Measurements from ENCODE around the gene CTXN3.

Gene CTXN3

DNA sequence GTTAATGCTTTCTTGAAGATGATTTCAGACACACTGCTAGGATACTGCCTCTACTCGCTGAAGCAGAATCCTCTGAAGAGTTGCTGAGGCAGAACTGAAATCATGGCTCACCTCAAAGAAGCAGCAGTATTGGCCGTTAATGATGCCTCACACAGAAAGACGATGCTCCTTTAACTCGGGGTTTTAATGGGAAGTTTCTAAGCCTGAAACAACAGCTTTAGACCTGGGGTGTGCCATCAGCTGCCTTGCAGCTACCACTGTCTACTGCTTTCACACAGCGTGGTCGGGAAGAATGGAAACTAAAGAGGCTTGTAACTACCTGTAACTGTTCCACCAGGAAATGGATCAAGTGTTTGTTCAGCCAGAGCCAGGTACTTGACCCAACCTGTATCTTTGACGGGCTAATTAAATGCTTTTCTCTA, at the start of gene CTXN3:
Gene CTXN3 (plus strand): TSS at position 65 of the 422 bp plus-strand sequence. CDS start 8,440 bp downstream, outside the sequence.
- H3K27ac ChIP-seq (ENCODE audit: low read depth in 2 of 2, low read length in 2 of 2), result no peak within 1 kb of the TSS
- H3K9me3 ChIP-seq (ENCODE audit: control insufficient read depth in 2 of 2, low read length in 2 of 2), result no peaks in the 10 kb centered on the region
- H3K4me1 ChIP-seq (ENCODE audit: control insufficient read depth in 2 of 2, insufficient read depth in 2 of 2, low read length in 2 of 2), result no peaks in the 10 kb centered on the region
- H3K36me3 ChIP-seq (ENCODE audit: control insufficient read depth in 2 of 2, insufficient read depth in 2 of 2, low read length in 2 of 2), result no peaks in the 10 kb centered on the region
- H3K27me3 ChIP-seq (ENCODE audit: control insufficient read depth in 2 of 2, insufficient read depth in 2 of 2, low read length in 2 of 2), result no peaks in the 10 kb centered on the region
- no peak within 1 kb of the TSS for H3K9ac ChIP-seq (ENCODE audit: low read depth in 1 of 2, low read length in 2 of 2)
- H3K4me3 ChIP-seq (ENCODE audit: low read length in 2 of 2), result no peak within 1 kb of the TSS

GRCh38 chr5:127599320-127599719, 49.6 kb upstream of the CTXN3 start:
- no peaks in the 10 kb centered on the region for H3K27me3 ChIP-seq (ENCODE audit: control insufficient read depth in 2 of 2, insufficient read depth in 2 of 2, low read length in 2 of 2)
- no peak overlapping the region for H3K4me3 ChIP-seq (ENCODE audit: low read length in 2 of 2)
- no peaks in the 10 kb centered on the region for H3K36me3 ChIP-seq (ENCODE audit: control insufficient read depth in 2 of 2, insufficient read depth in 2 of 2, low read length in 2 of 2)
- H3K4me1 ChIP-seq (ENCODE audit: control insufficient read depth in 2 of 2, insufficient read depth in 2 of 2, low read length in 2 of 2), result no peaks in the 10 kb centered on the region
- no peaks in the 10 kb centered on the region for H3K9me3 ChIP-seq (ENCODE audit: control insufficient read depth in 2 of 2, low read length in 2 of 2)
- H3K9ac ChIP-seq (ENCODE audit: low read depth in 1 of 2, low read length in 2 of 2), result no peak overlapping the region
- no peak overlapping the region for H3K27ac ChIP-seq (ENCODE audit: low read depth in 2 of 2, low read length in 2 of 2)

DNA sequence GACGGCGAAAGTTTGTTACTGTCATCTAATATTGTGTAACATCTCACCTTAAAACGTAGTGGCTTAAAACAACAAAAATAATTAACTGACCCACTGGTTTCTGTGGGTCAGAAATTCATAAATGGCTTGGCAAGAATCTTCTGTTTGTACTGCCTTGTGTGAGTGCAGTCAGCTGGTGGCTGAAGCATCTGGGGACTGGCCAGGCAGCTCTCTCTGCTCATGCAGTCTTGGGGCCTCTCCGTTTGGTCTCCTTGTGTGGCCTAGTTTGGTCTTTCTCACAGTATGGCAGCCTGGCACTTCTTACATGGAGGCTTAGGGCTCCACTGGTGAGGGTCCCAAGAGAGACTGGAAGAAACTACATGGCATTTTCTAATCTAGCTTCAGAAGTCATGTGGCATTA, 49.0 kb upstream of the CTXN3 start:
- Histone ChIP-seq H3K9ac (ENCODE audit: low read depth in 1 of 2, low read length in 2 of 2) (no peak overlapping the region), H3K27me3 (ENCODE audit: control insufficient read depth in 2 of 2, insufficient read depth in 2 of 2, low read length in 2 of 2) (no peaks in the 10 kb centered on the region), H3K9me3 (ENCODE audit: control insufficient read depth in 2 of 2, low read length in 2 of 2) (no peaks in the 10 kb centered on the region), H3K4me1 (ENCODE audit: control insufficient read depth in 2 of 2, insufficient read depth in 2 of 2, low read length in 2 of 2) (no peaks in the 10 kb centered on the region), H3K27ac (ENCODE audit: low read depth in 2 of 2, low read length in 2 of 2) (no peak overlapping the region), H3K4me3 (ENCODE audit: low read length in 2 of 2) (no peak overlapping the region), H3K36me3 (ENCODE audit: control insufficient read depth in 2 of 2, insufficient read depth in 2 of 2, low read length in 2 of 2) (no peaks in the 10 kb centered on the region)

DNA sequence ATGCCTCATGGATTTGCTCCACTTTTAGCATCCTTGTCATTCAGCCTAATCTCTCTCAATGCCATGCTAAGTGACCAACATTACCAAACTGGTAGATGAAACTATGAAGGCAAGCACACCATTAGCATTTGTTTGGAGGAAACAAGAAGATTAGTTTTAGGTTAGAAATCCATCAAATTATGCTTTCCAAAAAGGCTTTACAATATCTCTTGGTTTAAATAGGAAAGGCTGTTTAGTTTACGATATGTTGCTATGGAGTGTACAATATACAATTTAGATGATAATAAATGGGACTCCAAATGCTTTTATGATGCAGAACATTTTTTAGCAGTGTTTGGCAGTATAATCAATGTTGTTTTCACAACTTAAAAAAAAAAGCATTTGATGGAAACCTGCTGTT, 47.8 kb upstream of the CTXN3 start:
- H3K27ac ChIP-seq (ENCODE audit: low read depth in 2 of 2, low read length in 2 of 2), result no peak overlapping the region
- H3K4me1 ChIP-seq (ENCODE audit: control insufficient read depth in 2 of 2, insufficient read depth in 2 of 2, low read length in 2 of 2), result no peaks in the 10 kb centered on the region
- H3K36me3 ChIP-seq (ENCODE audit: control insufficient read depth in 2 of 2, insufficient read depth in 2 of 2, low read length in 2 of 2), result no peaks in the 10 kb centered on the region
- no peaks in the 10 kb centered on the region for H3K9me3 ChIP-seq (ENCODE audit: control insufficient read depth in 2 of 2, low read length in 2 of 2)
- no peaks in the 10 kb centered on the region for H3K27me3 ChIP-seq (ENCODE audit: control insufficient read depth in 2 of 2, insufficient read depth in 2 of 2, low read length in 2 of 2)
- no peak overlapping the region for H3K4me3 ChIP-seq (ENCODE audit: low read length in 2 of 2)
- H3K9ac ChIP-seq (ENCODE audit: low read depth in 1 of 2, low read length in 2 of 2), result no peak overlapping the region

DNA sequence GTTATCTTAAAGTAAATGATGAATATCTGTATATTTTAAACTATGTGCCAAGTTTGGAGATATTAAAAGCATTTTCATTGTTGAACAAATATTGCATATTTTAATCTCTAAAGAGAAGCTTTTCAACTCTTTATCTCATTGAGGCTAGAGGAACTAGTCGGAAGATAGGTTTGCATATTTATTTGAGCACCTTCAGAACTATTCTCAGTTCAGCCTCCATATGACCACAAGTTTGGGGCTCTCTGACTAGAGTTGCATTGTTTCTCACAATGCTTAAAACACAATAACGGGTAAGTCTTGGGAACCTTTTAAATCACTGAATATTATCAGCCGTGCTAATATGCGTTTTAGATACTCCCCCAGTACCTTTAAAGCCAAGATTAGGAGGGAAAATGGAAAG, 47.3 kb upstream of the CTXN3 start:
- Histone ChIP-seq H3K36me3 (ENCODE audit: control insufficient read depth in 2 of 2, insufficient read depth in 2 of 2, low read length in 2 of 2) (no peaks in the 10 kb centered on the region), H3K27me3 (ENCODE audit: control insufficient read depth in 2 of 2, insufficient read depth in 2 of 2, low read length in 2 of 2) (no peaks in the 10 kb centered on the region), H3K9me3 (ENCODE audit: control insufficient read depth in 2 of 2, low read length in 2 of 2) (no peaks in the 10 kb centered on the region), H3K4me3 (ENCODE audit: low read length in 2 of 2) (no peak overlapping the region), H3K4me1 (ENCODE audit: control insufficient read depth in 2 of 2, insufficient read depth in 2 of 2, low read length in 2 of 2) (no peaks in the 10 kb centered on the region), H3K9ac (ENCODE audit: low read depth in 1 of 2, low read length in 2 of 2) (no peak overlapping the region), H3K27ac (ENCODE audit: low read depth in 2 of 2, low read length in 2 of 2) (no peak overlapping the region)

- H3K27me3 ChIP-seq (ENCODE audit: control insufficient read depth in 2 of 2, insufficient read depth in 2 of 2, low read length in 2 of 2), result no peaks in the 10 kb centered on the region
- H3K36me3 ChIP-seq (ENCODE audit: control insufficient read depth in 2 of 2, insufficient read depth in 2 of 2, low read length in 2 of 2), result no peaks in the 10 kb centered on the region
- H3K27ac ChIP-seq (ENCODE audit: low read depth in 2 of 2, low read length in 2 of 2), result no peak overlapping the region
- H3K9ac ChIP-seq (ENCODE audit: low read depth in 1 of 2, low read length in 2 of 2), result no peak overlapping the region
- H3K4me1 ChIP-seq (ENCODE audit: control insufficient read depth in 2 of 2, insufficient read depth in 2 of 2, low read length in 2 of 2), result no peaks in the 10 kb centered on the region
- no peak overlapping the region for H3K4me3 ChIP-seq (ENCODE audit: low read length in 2 of 2)
- no peaks in the 10 kb centered on the region for H3K9me3 ChIP-seq (ENCODE audit: control insufficient read depth in 2 of 2, low read length in 2 of 2)
These were observed 46.4 kb upstream of the CTXN3 start for GRCh38 chr5:127602481-127602880.

DNA sequence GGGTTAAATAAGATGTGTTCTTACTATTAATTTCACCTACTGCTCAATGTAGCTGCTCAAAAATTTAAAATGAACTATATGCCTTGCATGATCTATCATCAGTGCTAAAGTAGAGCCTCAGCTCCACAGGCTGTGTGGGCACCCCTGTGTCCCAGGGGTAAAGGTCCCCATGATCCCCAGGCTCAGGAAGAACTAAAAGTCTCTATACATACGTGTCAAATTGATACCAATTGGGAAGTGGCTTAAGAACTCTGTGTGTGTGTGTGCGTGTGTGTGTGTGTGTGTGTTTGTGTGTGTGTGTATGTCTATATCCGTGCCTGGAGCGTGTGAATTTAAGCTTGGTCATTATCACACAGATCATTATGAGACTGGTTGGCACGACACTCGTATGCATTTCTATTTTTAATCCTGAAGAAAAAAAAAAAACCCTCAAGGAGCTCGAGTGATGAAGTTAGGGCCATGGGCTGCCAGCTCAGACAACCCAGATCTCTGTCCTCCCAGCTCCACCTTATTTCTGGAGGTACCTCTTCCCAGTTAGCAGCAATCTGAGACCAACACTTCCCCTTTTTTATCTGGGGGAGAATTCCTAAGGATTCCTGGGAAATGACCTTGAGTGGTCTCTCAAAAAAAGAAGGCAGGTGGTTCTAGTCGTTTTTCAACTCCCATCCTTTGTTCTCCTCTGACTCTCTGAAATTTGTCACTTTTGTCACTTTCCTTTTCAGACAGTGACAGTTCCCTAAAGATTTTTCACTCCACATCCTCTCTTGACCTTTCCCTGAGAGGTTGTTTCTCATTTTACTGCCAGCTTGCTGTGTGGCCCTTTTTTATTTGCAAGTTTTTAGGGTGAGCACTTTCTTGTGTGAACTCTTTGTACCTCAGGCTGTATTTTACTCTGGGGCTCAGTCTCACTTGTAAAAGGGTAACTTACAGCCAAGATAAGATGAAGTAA, 45.7 kb upstream of the CTXN3 start:
- Histone ChIP-seq H3K27ac (ENCODE audit: low read depth in 2 of 2, low read length in 2 of 2) (no peak overlapping the region), H3K4me3 (ENCODE audit: low read length in 2 of 2) (no peak overlapping the region), H3K36me3 (ENCODE audit: control insufficient read depth in 2 of 2, insufficient read depth in 2 of 2, low read length in 2 of 2) (no peaks in the 10 kb centered on the region), H3K9me3 (ENCODE audit: control insufficient read depth in 2 of 2, low read length in 2 of 2) (no peaks in the 10 kb centered on the region), H3K9ac (ENCODE audit: low read depth in 1 of 2, low read length in 2 of 2) (no peak overlapping the region), H3K4me1 (ENCODE audit: control insufficient read depth in 2 of 2, insufficient read depth in 2 of 2, low read length in 2 of 2) (no peaks in the 10 kb centered on the region), H3K27me3 (ENCODE audit: control insufficient read depth in 2 of 2, insufficient read depth in 2 of 2, low read length in 2 of 2) (no peaks in the 10 kb centered on the region)

DNA sequence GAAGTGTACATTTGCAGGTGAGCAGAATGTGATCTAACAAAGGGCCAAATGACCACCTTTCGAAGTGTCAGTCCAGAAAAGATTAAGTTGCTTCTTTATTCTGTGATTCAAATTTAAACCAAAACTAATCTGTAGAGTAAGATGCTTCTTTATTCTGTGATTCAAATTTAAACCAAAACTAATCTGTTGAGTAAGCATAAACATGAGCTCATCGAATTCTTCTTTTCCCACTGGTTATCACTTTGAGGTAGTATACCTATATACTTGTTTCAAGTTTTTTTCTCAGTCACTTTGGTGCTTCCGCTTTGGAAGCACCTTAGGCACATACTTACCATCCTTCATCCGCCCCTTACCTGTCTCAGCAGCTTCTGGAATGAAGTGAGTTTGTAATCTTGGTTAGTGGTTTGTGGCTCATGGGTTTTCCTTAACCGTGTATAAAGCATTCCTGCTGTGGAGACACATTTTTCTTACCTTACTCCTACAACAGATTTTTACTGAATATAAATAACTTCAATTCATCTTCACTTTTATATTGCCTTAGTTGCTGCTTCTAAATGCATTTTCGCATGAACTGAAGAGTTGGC, 40.7 kb upstream of the CTXN3 start:
- Histone ChIP-seq H3K36me3 (ENCODE audit: control insufficient read depth in 2 of 2, insufficient read depth in 2 of 2, low read length in 2 of 2) (no peaks in the 10 kb centered on the region), H3K9ac (ENCODE audit: low read depth in 1 of 2, low read length in 2 of 2) (no peak overlapping the region), H3K4me1 (ENCODE audit: control insufficient read depth in 2 of 2, insufficient read depth in 2 of 2, low read length in 2 of 2) (no peaks in the 10 kb centered on the region), H3K27ac (ENCODE audit: low read depth in 2 of 2, low read length in 2 of 2) (no peak overlapping the region), H3K9me3 (ENCODE audit: control insufficient read depth in 2 of 2, low read length in 2 of 2) (no peaks in the 10 kb centered on the region), H3K27me3 (ENCODE audit: control insufficient read depth in 2 of 2, insufficient read depth in 2 of 2, low read length in 2 of 2) (no peaks in the 10 kb centered on the region), H3K4me3 (ENCODE audit: low read length in 2 of 2) (no peak overlapping the region)

GRCh38 chr5:127609011-127609410, 39.9 kb upstream of the CTXN3 start:
- no peaks in the 10 kb centered on the region for H3K27me3 ChIP-seq (ENCODE audit: control insufficient read depth in 2 of 2, insufficient read depth in 2 of 2, low read length in 2 of 2)
- H3K4me3 ChIP-seq (ENCODE audit: low read length in 2 of 2), result no peak overlapping the region
- no peaks in the 10 kb centered on the region for H3K36me3 ChIP-seq (ENCODE audit: control insufficient read depth in 2 of 2, insufficient read depth in 2 of 2, low read length in 2 of 2)
- H3K9me3 ChIP-seq (ENCODE audit: control insufficient read depth in 2 of 2, low read length in 2 of 2), result no peaks in the 10 kb centered on the region
- H3K27ac ChIP-seq (ENCODE audit: low read depth in 2 of 2, low read length in 2 of 2), result no peak overlapping the region
- no peak overlapping the region for H3K9ac ChIP-seq (ENCODE audit: low read depth in 1 of 2, low read length in 2 of 2)
- H3K4me1 ChIP-seq (ENCODE audit: control insufficient read depth in 2 of 2, insufficient read depth in 2 of 2, low read length in 2 of 2), result no peaks in the 10 kb centered on the region

- no peak overlapping the region for H3K4me3 ChIP-seq (ENCODE audit: low read length in 2 of 2)
- no peaks in the 10 kb centered on the region for H3K9me3 ChIP-seq (ENCODE audit: control insufficient read depth in 2 of 2, low read length in 2 of 2)
- H3K27ac ChIP-seq (ENCODE audit: low read depth in 2 of 2, low read length in 2 of 2), result no peak overlapping the region
- H3K9ac ChIP-seq (ENCODE audit: low read depth in 1 of 2, low read length in 2 of 2), result no peak overlapping the region
- H3K27me3 ChIP-seq (ENCODE audit: control insufficient read depth in 2 of 2, insufficient read depth in 2 of 2, low read length in 2 of 2), result no peaks in the 10 kb centered on the region
- H3K4me1 ChIP-seq (ENCODE audit: control insufficient read depth in 2 of 2, insufficient read depth in 2 of 2, low read length in 2 of 2), result no peaks in the 10 kb centered on the region
- no peaks in the 10 kb centered on the region for H3K36me3 ChIP-seq (ENCODE audit: control insufficient read depth in 2 of 2, insufficient read depth in 2 of 2, low read length in 2 of 2)
These were observed 38.9 kb upstream of the CTXN3 start for GRCh38 chr5:127609957-127610356.

Measured in mucosa of rectum (tissue), 2 donors.